ENCODE results near the gene CSAD. TPM values are rescaled to one million over a fixed set of nuclear protein-coding genes. Genes with fewer than 3 reads are reported as not detected.

Gene CSAD
- total RNA-seq, 1 experiment from 2014 or later, result 12.2 TPM

DNA sequence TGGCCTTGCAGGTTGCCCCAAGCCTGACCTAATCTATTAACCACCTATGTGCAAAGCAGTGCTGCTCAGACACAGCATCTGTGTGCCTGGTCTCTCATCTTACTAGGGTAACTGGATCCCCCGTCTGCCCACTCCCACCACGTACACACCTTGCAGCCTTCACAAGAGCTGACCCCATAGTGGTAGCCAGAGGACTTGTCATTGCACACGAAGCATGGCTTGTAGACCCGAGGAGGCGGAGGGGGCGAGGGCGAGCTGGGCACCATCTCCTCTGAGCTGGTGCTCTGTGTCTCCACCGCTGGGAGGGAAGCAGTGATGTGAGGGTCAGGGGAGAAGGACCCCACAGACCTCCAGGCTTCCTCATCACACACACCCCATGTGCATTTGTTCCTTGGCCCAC is 34.8 kb upstream of the CSAD start:
- CTCF ChIA-PET, result interaction anchor here (2.6 kb wide), 1 partner anchor 36 kb away, joined by 21 read pairs; a partner anchor contains a TSS
- H3K4me1 Mint-ChIP-seq (ENCODE audit: low read depth, unreplicated experiment), result peaks cover 20% of the 10 kb centered on the region
- H3K27ac Mint-ChIP-seq (ENCODE audit: unreplicated experiment), result peak overlapping the region; percentile 58
- no peak for DNase-seq
- peaks cover 40% of the 10 kb centered on the region for H3K36me3 Mint-ChIP-seq (ENCODE audit: insufficient read depth, unreplicated experiment)
- intact Hi-C loops (cut with micrococcal nuclease; ENCODE audit: unreplicated experiment), result no loop called here
- no TSS peak for BruUV-seq (replicated peaks)
- TF ChIP-seq, protein P1, sequence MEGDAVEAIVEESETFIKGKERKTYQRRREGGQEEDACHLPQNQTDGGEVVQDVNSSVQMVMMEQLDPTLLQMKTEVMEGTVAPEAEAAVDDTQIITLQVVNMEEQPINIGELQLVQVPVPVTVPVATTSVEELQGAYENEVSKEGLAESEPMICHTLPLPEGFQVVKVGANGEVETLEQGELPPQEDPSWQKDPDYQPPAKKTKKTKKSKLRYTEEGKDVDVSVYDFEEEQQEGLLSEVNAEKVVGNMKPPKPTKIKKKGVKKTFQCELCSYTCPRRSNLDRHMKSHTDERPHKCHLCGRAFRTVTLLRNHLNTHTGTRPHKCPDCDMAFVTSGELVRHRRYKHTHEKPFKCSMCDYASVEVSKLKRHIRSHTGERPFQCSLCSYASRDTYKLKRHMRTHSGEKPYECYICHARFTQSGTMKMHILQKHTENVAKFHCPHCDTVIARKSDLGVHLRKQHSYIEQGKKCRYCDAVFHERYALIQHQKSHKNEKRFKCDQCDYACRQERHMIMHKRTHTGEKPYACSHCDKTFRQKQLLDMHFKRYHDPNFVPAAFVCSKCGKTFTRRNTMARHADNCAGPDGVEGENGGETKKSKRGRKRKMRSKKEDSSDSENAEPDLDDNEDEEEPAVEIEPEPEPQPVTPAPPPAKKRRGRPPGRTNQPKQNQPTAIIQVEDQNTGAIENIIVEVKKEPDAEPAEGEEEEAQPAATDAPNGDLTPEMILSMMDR (IDR thresholded peaks at IDR 0.05; ENCODE audit: unreplicated experiment), result no peak
- H3K9me3 Mint-ChIP-seq (ENCODE audit: low read depth, unreplicated experiment), result no peaks in the 10 kb centered on the region
- no peaks in the 10 kb centered on the region for H3K27me3 Mint-ChIP-seq (ENCODE audit: unreplicated experiment)
- H3K4me3 Mint-ChIP-seq (ENCODE audit: low read depth, unreplicated experiment), result no peak overlapping the region

DNA sequence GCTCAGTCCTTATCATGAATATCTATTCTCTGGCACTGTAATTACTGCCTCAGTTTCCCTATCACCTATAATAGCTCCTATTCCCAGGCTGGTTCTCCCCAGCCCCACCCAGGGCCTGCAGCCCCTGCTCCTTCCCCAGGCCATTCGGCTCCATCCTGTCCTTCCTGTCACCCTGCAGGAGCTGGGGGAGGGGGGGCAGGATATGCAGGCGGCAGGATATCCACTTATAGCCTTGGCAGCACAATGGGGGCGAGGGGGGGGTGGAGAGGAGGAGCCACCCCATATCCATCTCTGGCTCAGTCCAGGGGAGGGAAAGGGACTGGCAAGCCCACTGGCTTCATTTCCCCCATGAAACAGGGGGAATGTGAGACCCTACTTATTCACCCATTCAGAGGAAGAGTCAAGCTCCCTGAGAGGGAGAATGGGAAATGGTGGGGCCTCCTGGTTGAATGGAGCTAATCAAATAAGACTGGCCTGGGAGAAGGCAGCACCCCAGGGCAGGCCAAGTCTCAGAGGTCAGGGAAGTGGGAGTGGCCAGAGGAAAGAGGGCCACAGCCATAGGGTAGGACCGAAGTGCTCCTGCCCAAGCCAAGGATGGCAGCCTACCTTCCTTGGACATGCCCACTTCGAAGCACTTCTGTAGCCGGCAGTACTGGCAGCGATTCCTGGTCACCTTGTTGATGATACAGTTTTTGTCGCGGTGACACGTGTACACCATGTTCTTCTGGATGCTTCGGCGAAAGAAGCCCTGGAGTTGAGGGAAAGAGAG is 34.1 kb upstream of the CSAD start:
- TF ChIP-seq, protein P1 (IDR thresholded peaks at IDR 0.05; ENCODE audit: unreplicated experiment), result no peak
- intact Hi-C loops (cut with micrococcal nuclease; ENCODE audit: unreplicated experiment), result loop anchor here (5.0 kb wide), 2 partner anchors 37 to 52 kb away; partner anchors contain the start of gene ESPL1
- H3K4me1 Mint-ChIP-seq (ENCODE audit: low read depth, unreplicated experiment), result peaks cover 20% of the 10 kb centered on the region
- CTCF ChIA-PET, result interaction anchor here (1.4 to 2.6 kb wide), 2 partner anchors 37 to 53 kb away, joined by 7 to 21 read pairs; partner anchors contain the start of gene ESPL1
- H3K27ac Mint-ChIP-seq (ENCODE audit: unreplicated experiment), result no peak overlapping the region
- no peaks in the 10 kb centered on the region for H3K9me3 Mint-ChIP-seq (ENCODE audit: low read depth, unreplicated experiment)
- no peaks in the 10 kb centered on the region for H3K27me3 Mint-ChIP-seq (ENCODE audit: unreplicated experiment)
- H3K36me3 Mint-ChIP-seq (ENCODE audit: insufficient read depth, unreplicated experiment), result peaks cover 36% of the 10 kb centered on the region
- H3K4me3 Mint-ChIP-seq (ENCODE audit: low read depth, unreplicated experiment), result no peak overlapping the region
- no peak for DNase-seq
- BruUV-seq (replicated peaks), result no TSS peak

DNA sequence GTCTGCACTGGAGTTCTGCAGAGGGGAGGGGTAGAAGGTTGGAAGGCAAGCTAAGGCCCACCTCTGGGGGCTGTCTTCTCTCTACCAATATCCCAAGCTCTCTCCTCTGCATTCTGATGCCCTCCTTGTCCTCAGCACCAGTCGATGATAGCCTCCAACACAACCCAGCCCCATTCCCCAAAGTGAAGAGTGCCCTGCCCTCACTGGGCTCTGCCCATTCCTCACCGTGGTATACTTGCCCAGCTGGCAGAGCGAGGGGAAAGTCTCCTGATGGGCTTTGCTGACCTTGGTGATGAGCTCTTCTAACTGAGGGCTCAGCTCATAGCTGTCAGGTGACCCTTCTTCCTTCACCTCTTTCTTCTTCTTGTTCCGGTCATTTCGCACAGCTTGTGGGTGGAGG is 33.5 kb upstream of the CSAD start:
- peaks cover 31% of the 10 kb centered on the region for H3K36me3 Mint-ChIP-seq (ENCODE audit: insufficient read depth, unreplicated experiment)
- intact Hi-C loops (cut with micrococcal nuclease; ENCODE audit: unreplicated experiment), result loop anchor here (5.0 kb wide), 2 partner anchors 38 to 53 kb away; partner anchors contain the start of gene ESPL1
- no peak overlapping the region for H3K27ac Mint-ChIP-seq (ENCODE audit: unreplicated experiment)
- no peak for DNase-seq
- peaks cover 15% of the 10 kb centered on the region for H3K4me1 Mint-ChIP-seq (ENCODE audit: low read depth, unreplicated experiment)
- H3K9me3 Mint-ChIP-seq (ENCODE audit: low read depth, unreplicated experiment), result no peaks in the 10 kb centered on the region
- H3K27me3 Mint-ChIP-seq (ENCODE audit: unreplicated experiment), result no peaks in the 10 kb centered on the region
- CTCF ChIA-PET, result interaction anchor here (0.6 to 2.6 kb wide), 4 partner anchors 38 to 107 kb away, joined by 7 to 21 read pairs (median 8); partner anchors contain the start of genes AAAS and ESPL1
- BruUV-seq (replicated peaks), result no TSS peak
- TF ChIP-seq, protein P1 (IDR thresholded peaks at IDR 0.05; ENCODE audit: unreplicated experiment), result no peak
- H3K4me3 Mint-ChIP-seq (ENCODE audit: low read depth, unreplicated experiment), result no peak overlapping the region

DNA sequence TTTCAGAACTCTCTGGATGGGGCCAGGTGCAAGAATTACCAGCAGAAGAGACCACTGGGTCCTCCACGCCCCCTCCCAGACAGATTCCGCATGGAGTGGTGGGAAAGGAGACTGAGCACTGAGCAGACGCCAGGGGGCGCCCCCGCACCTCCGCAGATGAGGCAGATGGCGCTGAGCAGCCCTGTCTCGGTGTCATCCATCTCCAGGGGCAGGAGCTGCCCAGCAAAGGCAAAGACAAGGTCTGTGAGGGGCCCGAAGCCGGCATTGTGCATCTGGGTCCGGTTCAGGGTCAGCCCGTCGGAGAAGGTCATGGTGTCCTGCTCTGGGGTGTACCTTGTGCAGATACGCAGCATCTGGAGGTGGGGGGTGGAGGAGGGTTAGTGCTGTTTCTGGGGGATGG is 32.6 kb upstream of the CSAD start:
- peak; percentile 84 for DNase-seq
- Mint-ChIP-seq H3K27me3 (ENCODE audit: unreplicated experiment) (no peaks in the 10 kb centered on the region), H3K4me1 (ENCODE audit: low read depth, unreplicated experiment) (peaks cover 13% of the 10 kb centered on the region), H3K9me3 (ENCODE audit: low read depth, unreplicated experiment) (no peaks in the 10 kb centered on the region), H3K4me3 (ENCODE audit: low read depth, unreplicated experiment) (no peak overlapping the region), H3K36me3 (ENCODE audit: insufficient read depth, unreplicated experiment) (peaks cover 34% of the 10 kb centered on the region), H3K27ac (ENCODE audit: unreplicated experiment) (no peak overlapping the region)
- intact Hi-C loops (cut with micrococcal nuclease; ENCODE audit: unreplicated experiment), result loop anchor here (1.0 to 5.0 kb wide), 3 partner anchors 39 to 74 kb away; partner anchors contain the start of gene ESPL1
- CTCF ChIA-PET, result interaction anchor here (0.6 to 2.6 kb wide), 5 partner anchors 39 to 108 kb away, joined by 3 to 21 read pairs (median 7); partner anchors contain the start of genes AAAS and ESPL1
- TF ChIP-seq, protein P1 (IDR thresholded peaks at IDR 0.05; ENCODE audit: unreplicated experiment), result peak; percentile 92
- no TSS peak for BruUV-seq (replicated peaks)
